Right lobe of liver (tissue), 4 donors: ENCODE measurements around the gene TRIO.

Source experiments
- CTCF ChIP-seq, 4 donors: fragments of 200-600 bp in 3 of 4; fragments of 450-650 bp in 1 of 4; IDR thresholded peaks; one replicate each; pipeline versions ENCODE4 v1.5.1 to v1.8.0; 2016 to 2022; ENCODE audit warnings: antibody characterized with exemption in 4 of 4, mild to moderate bottlenecking in 2 of 4
- POLR2A ChIP-seq: fragments of 450-650 bp; IDR thresholded peaks from one replicate; pipeline ENCODE4 v1.6.1; 2017; ENCODE audit warnings: antibody characterized with exemption, mild to moderate bottlenecking
- donor health status: DM: no; HTN: no; CAD: no.
- donor health status: DM: no; HTN: no; CAD: no.
- donor health status: DM: no; HTN: yes; CAD: no.

GRCh38 chr5:14109771-14110170 lies 33.4 kb upstream of the TRIO start:
- TF ChIP-seq CTCF (IDR thresholded peaks at IDR 0.05) (no peak), POLR2A (no peak)
